Endodermal cell (in vitro differentiated cells): ENCODE data around the gene ZCCHC24. TPM values are rescaled to one million over a fixed set of nuclear protein-coding genes. Genes with fewer than 3 reads are reported as not detected.
A peak's percentile ranks its signal among the peaks of the same experiment; 100 is the strongest.

Experiments used
- DNase-seq: peaks from one replicate; pipeline ENCODE4 v3.0.0-alpha.2; 2017
- H3K27ac ChIP-seq: 2 replicates; pipeline ENCODE4 v1.5.1; 2013; ENCODE audit warnings: mild to moderate bottlenecking, low read depth, low read length, moderate library complexity
- H3K27me3 ChIP-seq: 2 replicates; pipeline ENCODE4 v1.6.1; 2013; ENCODE audit warnings: mild to moderate bottlenecking, low read length, moderate library complexity; ENCODE audit not compliant: insufficient read depth, control insufficient read depth, poor library complexity, severe bottlenecking
- H3K36me3 ChIP-seq: 2 replicates; pipeline ENCODE4 v1.7.0; 2013; ENCODE audit warnings: mild to moderate bottlenecking, low read length, moderate library complexity; ENCODE audit not compliant: control insufficient read depth, insufficient read depth
- H3K4me1 ChIP-seq: one replicate; pipeline ENCODE4 v1.7.0; 2013; ENCODE audit warnings: low read length; ENCODE audit not compliant: control insufficient read depth, insufficient read depth
- H3K4me3 ChIP-seq: 2 replicates; pipeline ENCODE4 v1.5.1; 2013; ENCODE audit warnings: mild to moderate bottlenecking, low read length, moderate library complexity
- H3K9ac ChIP-seq: 2 replicates; pipeline ENCODE4 v1.6.1; 2013; ENCODE audit warnings: mild to moderate bottlenecking, low read length, moderate library complexity; ENCODE audit not compliant: poor library complexity, severe bottlenecking; ENCODE audit errors: extremely low read depth
- H3K9me3 ChIP-seq: 2 replicates; pipeline ENCODE4 v1.6.1; 2013; ENCODE audit warnings: mild to moderate bottlenecking, low read length, moderate library complexity; ENCODE audit not compliant: control insufficient read depth
- H3K27ac Mint-ChIP-seq: 2 replicates; pipeline ENCODE4 v1.8.0; 2020; ENCODE audit warnings: mixed read lengths
- H3K27me3 Mint-ChIP-seq: 2 replicates; pipeline ENCODE4 v1.8.0; 2021; ENCODE audit warnings: mild to moderate bottlenecking, mixed read lengths; ENCODE audit not compliant: insufficient read depth
- H3K36me3 Mint-ChIP-seq: 2 replicates; pipeline ENCODE4 v1.8.0; 2020; ENCODE audit warnings: low read depth, mixed read lengths
- H3K4me1 Mint-ChIP-seq: 2 replicates; pipeline ENCODE4 v1.8.0; 2020; ENCODE audit warnings: mixed read lengths
- H3K4me3 Mint-ChIP-seq: 2 replicates; pipeline ENCODE4 v1.8.0; 2020; ENCODE audit warnings: mild to moderate bottlenecking, moderate library complexity, mixed read lengths
- H3K9me3 Mint-ChIP-seq: 2 replicates; pipeline ENCODE4 v1.8.0; 2020; ENCODE audit warnings: mild to moderate bottlenecking, mixed read lengths
- CTCF ChIP-seq: fragments of 200-600 bp; sonication (generic); conservative IDR thresholded peaks from 2 replicates; pipeline ENCODE4 v1.5.0; 2021; ENCODE audit warnings: antibody characterized with exemption, mild to moderate bottlenecking
- WGBS, 2 experiments: methylation state at CpG; one replicate each; pipeline versions ENCODE4 v1.1.5 to v1.1.7; 2013; ENCODE audit warnings: missing lambda C conversion rate in 2 of 2, mixed read lengths in 1 of 2; ENCODE audit not compliant: insufficient coverage in 1 of 2, insufficient read length in 1 of 2; 5-methylcytosine and 5-hydroxymethylcytosine counted together
- total RNA-seq, 2 donors: library from RNA; stranded (reverse); fragmentation: NEBNext Ultra II Directional in 1 of 2; extraction: Animal tissue kit (Norgen Biotek cat#: 25700) in 1 of 2; gene quantifications; 2 replicates in 1 of 2; 3 replicates in 1 of 2; pipeline ENCODE4 v1.2.1, GENCODE V29; 2021

Gene ZCCHC24
- total RNA-seq, 2 donors from 2014 or later: 7.6 to 10.7 TPM

- Mint-ChIP-seq H3K36me3 (peaks cover 4% of the 10 kb centered on the region), H3K4me3 (no peak overlapping the region), H3K4me1 (no peaks in the 10 kb centered on the region), H3K9me3 (no peaks in the 10 kb centered on the region), H3K27me3 (no peaks in the 10 kb centered on the region), H3K27ac (no peak overlapping the region)
- Histone ChIP-seq H3K9ac (no peak overlapping the region), H3K27ac (no peak overlapping the region), H3K27me3 (no peaks in the 10 kb centered on the region), H3K36me3 (no peaks in the 10 kb centered on the region), H3K4me1 (no peaks in the 10 kb centered on the region), H3K4me3 (no peak overlapping the region), H3K9me3 (no peaks in the 10 kb centered on the region)
- DNase-seq: no peak
- no peak for TF ChIP-seq CTCF
- WGBS, 2 experiments: 80 to 94% methylated on average over 1 to 2 of the region's 2 CpGs
Observed at GRCh38 chr10:79390057-79390456, 55.4 kb downstream of the ZCCHC24 start.

GRCh38 chr10:79387974-79388850 is 57.2 kb downstream of the ZCCHC24 start:
- no peak overlapping the region for H3K4me3 ChIP-seq
- no peak for TF ChIP-seq CTCF
- H3K27ac ChIP-seq: no peak overlapping the region
- H3K9ac ChIP-seq: no peak overlapping the region
- H3K4me3 Mint-ChIP-seq: no peak overlapping the region
- WGBS, 2 experiments: 74 to 77% methylated on average over 4 to 11 of the region's 11 CpGs
- no peaks in the 10 kb centered on the region for H3K9me3 ChIP-seq
- no peaks in the 10 kb centered on the region for H3K36me3 Mint-ChIP-seq
- no peaks in the 10 kb centered on the region for H3K4me1 Mint-ChIP-seq
- H3K27me3 ChIP-seq: no peaks in the 10 kb centered on the region
- H3K9me3 Mint-ChIP-seq: no peaks in the 10 kb centered on the region
- no peaks in the 10 kb centered on the region for H3K27me3 Mint-ChIP-seq
- H3K27ac Mint-ChIP-seq: no peak overlapping the region
- peak; percentile 47 for DNase-seq
- H3K36me3 ChIP-seq: no peaks in the 10 kb centered on the region
- no peaks in the 10 kb centered on the region for H3K4me1 ChIP-seq

DNA sequence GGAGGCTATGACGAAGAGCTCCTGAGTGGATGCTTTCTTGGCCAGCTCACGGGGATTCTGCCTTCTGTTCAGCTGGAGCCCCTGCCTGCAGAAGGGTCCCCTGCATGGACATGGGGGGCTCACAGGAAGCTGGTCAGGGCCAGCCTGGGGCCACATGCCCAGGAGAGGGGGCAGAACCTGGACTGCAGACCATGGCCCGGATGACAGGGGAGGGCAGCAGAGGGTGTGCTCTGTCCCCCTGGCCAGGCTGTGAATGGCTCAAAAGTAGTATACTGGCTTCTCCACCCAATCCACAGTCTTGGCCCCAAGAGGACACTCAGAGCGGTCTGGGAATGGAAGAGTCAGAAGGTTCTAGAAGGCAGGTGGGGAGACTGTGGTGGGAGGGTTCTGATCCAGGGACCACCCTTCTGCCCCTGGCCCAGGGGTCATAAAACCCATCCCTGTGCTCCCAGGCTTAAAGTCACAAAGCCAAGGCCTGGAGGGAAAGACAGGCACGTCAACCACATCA is 57.9 kb downstream of the ZCCHC24 start:
- H3K27me3 ChIP-seq: no peaks in the 10 kb centered on the region
- no peak overlapping the region for H3K9ac ChIP-seq
- H3K27ac Mint-ChIP-seq: no peak overlapping the region
- no peaks in the 10 kb centered on the region for H3K36me3 ChIP-seq
- no peaks in the 10 kb centered on the region for H3K36me3 Mint-ChIP-seq
- no peak overlapping the region for H3K27ac ChIP-seq
- H3K9me3 Mint-ChIP-seq: no peaks in the 10 kb centered on the region
- H3K4me1 ChIP-seq: no peaks in the 10 kb centered on the region
- H3K4me3 ChIP-seq: no peak overlapping the region
- H3K9me3 ChIP-seq: no peaks in the 10 kb centered on the region
- H3K27me3 Mint-ChIP-seq: no peaks in the 10 kb centered on the region
- WGBS, 2 experiments: 92 to 97% methylated on average over 3 to 5 of the region's 5 CpGs
- DNase-seq: peak; percentile 39
- no peak for TF ChIP-seq CTCF
- H3K4me1 Mint-ChIP-seq: no peaks in the 10 kb centered on the region
- no peak overlapping the region for H3K4me3 Mint-ChIP-seq
